Type B pancreatic cell (in vitro differentiated cells): ENCODE results near the gene LGI4. TPM values are rescaled to one million over a fixed set of nuclear protein-coding genes. Genes with fewer than 3 reads are reported as not detected.

Experiments used
- DNase-seq: peaks from one replicate; pipeline ENCODE4 v3.0.0; 2021; ENCODE audit warnings: mixed read lengths; ENCODE audit not compliant: unreplicated experiment; ENCODE audit errors: extremely low spot score
- H3K27ac Mint-ChIP-seq: 2 replicates; pipeline ENCODE4 v1.8.0; 2021; ENCODE audit warnings: mild to moderate bottlenecking, mixed read lengths
- H3K27me3 Mint-ChIP-seq: 2 replicates; pipeline ENCODE4 v1.8.0; 2021; ENCODE audit warnings: mixed read lengths
- H3K36me3 Mint-ChIP-seq: 2 replicates; pipeline ENCODE4 v1.8.0; 2021; ENCODE audit warnings: mixed read lengths
- H3K4me1 Mint-ChIP-seq: one replicate; pipeline ENCODE4 v1.8.0; 2021; ENCODE audit warnings: mixed read lengths; ENCODE audit not compliant: unreplicated experiment
- H3K4me3 Mint-ChIP-seq: 2 replicates; pipeline ENCODE4 v1.8.0; 2021; ENCODE audit warnings: mild to moderate bottlenecking, mixed read lengths
- H3K9me3 Mint-ChIP-seq: 2 replicates; pipeline ENCODE4 v1.8.0; 2021; ENCODE audit warnings: mixed read lengths
- total RNA-seq: library from RNA; stranded (reverse); gene quantifications from 2 replicates; pipeline ENCODE4 v1.2.1, GENCODE V29; 2021; ENCODE audit warnings: low replicate concordance
- TF ChIP-seq, protein P1 (sequence below): fragments of 200-600 bp; sonication (generic); conservative IDR thresholded peaks from 2 replicates; pipeline ENCODE4 v1.5.0; 2021; ENCODE audit warnings: antibody characterized with exemption, mild to moderate bottlenecking

LGI4 gene
- total RNA-seq, 1 donor from 2014 or later, result 2.2 TPM

DNA sequence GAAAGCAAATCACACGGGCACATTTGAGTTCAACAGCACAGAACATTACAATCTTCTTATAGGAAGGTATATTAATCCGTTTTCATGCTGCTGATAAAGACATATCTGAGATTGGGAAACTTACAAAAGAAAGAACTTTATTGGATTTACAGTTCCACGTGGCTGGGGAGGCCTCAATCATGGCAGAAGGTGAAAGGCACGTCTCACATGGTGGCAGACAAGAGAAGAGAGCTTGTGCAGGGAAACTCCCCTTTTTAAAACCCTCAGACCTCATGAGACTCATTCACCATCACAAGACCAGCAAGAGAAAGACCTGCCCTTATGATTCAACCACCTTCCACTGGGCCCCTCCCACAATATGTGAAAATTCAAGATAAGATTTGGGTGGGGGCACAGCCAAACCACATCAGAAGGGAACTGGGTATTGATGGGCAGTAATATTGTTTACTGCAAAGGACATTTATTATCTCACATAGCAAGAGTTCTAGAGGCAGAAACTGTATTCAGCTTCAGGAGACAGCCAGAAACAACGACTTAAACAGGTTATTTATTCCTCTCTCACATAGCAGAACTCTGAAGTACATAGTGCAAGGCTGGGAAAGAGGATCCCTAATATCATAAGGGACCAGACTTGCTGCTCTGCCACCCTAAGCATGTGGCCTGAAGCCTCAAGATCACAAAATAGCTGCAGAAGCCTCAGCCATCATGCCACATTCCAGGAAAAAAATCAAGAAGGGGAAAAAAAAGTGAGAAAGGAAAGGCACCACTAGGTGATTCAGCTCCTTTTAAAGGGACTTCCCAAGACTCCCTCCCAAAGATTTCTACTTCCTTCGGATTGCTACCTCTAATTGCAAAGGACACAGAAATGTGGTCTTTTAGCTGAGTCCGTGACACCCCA, 42.8 kb upstream of the LGI4 start:
- Mint-ChIP-seq H3K9me3 (peaks cover 4% of the 10 kb centered on the region), H3K4me1 (peaks cover 5% of the 10 kb centered on the region), H3K27me3 (peaks cover 5% of the 10 kb centered on the region), H3K27ac (no peak overlapping the region), H3K4me3 (no peak overlapping the region), H3K36me3 (no peaks in the 10 kb centered on the region)
- TF ChIP-seq, protein P1, sequence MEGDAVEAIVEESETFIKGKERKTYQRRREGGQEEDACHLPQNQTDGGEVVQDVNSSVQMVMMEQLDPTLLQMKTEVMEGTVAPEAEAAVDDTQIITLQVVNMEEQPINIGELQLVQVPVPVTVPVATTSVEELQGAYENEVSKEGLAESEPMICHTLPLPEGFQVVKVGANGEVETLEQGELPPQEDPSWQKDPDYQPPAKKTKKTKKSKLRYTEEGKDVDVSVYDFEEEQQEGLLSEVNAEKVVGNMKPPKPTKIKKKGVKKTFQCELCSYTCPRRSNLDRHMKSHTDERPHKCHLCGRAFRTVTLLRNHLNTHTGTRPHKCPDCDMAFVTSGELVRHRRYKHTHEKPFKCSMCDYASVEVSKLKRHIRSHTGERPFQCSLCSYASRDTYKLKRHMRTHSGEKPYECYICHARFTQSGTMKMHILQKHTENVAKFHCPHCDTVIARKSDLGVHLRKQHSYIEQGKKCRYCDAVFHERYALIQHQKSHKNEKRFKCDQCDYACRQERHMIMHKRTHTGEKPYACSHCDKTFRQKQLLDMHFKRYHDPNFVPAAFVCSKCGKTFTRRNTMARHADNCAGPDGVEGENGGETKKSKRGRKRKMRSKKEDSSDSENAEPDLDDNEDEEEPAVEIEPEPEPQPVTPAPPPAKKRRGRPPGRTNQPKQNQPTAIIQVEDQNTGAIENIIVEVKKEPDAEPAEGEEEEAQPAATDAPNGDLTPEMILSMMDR, result no peak
- no peak for DNase-seq

DNA sequence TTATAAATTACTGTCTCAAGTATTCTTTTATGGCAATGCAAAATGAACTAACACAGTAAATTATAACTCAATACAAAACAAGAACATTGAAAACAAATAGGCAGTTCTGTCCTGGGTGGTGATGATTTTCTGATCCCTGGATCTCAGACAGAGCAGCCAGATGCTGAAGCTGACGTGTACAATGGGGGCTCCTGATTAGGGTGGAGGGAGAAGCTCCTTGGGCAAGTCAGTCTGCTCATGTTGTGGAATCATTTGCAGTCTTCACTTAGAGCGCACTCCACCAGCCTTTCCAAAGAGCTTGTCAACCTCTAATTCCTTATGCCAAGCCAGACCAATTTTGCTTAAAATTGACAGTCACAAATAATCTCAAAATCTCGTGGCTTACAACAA, 41.3 kb upstream of the LGI4 start:
- Mint-ChIP-seq H3K9me3 (peaks cover 4% of the 10 kb centered on the region), H3K27ac (no peak overlapping the region), H3K4me1 (peaks cover 5% of the 10 kb centered on the region), H3K36me3 (no peaks in the 10 kb centered on the region), H3K4me3 (no peak overlapping the region), H3K27me3 (peaks cover 5% of the 10 kb centered on the region)
- TF ChIP-seq, protein P1, result no peak
- DNase-seq, result no peak

DNA sequence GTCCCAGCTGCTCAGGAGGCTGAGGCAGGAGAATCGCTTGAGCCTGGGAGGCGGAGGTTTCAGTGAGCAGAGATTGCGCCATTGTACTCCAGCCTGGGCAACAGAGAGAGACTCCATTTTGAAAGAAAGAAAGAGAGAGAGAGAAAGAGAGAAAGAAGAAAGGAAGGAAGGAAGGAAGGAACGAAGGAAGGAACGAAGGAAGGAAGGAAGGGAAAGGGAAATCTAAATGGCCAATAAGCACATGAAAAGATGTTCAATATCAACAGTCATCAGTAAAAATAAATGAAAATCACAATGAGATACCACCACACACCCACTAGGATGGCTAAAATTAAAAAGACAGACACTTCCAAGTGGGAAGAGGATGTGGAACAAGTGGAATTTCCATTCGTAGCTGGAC, 39.4 kb upstream of the LGI4 start:
- Mint-ChIP-seq H3K27ac (no peak overlapping the region), H3K4me3 (no peak overlapping the region), H3K27me3 (peaks cover 4% of the 10 kb centered on the region), H3K4me1 (peaks cover 5% of the 10 kb centered on the region), H3K9me3 (peaks cover 4% of the 10 kb centered on the region), H3K36me3 (no peaks in the 10 kb centered on the region)
- no peak for DNase-seq
- TF ChIP-seq, protein P1, result no peak

DNA sequence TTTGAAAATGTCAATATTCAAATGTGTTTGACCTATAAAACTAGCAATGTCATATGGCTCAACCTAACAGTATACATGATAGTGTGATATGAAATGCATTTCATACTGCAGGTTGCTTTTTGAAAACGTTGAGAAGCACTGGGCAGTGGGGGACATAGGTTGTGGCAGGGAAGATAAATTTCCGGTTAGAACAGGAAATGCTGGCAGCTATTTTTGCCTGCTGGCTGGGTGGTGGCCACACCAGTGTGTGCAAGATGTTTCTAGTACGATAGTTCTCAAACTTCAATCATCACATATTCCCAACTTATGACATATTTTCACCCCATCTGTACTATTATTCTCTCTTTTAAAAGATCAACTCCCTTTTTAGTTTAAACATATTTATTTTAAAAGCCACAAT, 36.9 kb upstream of the LGI4 start:
- Mint-ChIP-seq H3K27ac (no peak overlapping the region), H3K9me3 (no peaks in the 10 kb centered on the region), H3K4me3 (no peak overlapping the region), H3K36me3 (peaks cover 1% of the 10 kb centered on the region), H3K27me3 (no peaks in the 10 kb centered on the region), H3K4me1 (peaks cover 10% of the 10 kb centered on the region)
- TF ChIP-seq, protein P1, result no peak
- no peak for DNase-seq

DNA sequence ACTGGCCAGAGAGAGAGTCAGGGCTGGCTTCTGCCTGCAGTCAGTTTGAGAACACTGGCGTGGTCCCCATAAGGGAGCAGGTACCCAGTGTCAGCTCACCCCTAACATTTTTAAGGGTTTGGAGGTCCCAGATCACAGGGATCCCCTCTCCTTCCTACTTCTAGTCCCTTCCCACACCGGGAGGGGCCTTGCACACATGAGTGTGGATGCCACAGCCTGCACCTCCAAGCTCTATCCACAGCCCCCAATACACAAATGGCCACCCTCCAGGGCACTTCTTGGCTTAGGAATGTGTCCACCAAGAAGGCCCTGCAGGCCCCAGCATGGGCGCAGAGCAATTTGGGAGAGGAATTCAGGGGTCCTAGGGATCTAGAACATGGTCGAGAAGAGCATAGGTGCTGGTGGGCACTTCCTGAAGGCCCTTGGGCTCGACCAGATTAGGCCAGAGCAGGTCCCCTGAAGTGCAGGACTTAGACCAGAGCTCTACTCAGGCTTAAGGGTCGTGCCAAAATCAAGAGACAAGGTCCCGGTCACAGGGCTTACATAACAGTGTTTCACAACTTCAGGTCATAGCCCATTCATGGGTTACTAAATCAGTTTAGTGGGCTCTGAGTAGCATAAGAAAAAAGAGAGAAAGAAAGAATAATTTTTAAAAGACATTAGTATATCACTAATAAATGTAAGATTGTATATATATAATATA, 35.7 kb upstream of the LGI4 start:
- Mint-ChIP-seq H3K36me3 (peaks cover 5% of the 10 kb centered on the region), H3K4me1 (peaks cover 6% of the 10 kb centered on the region), H3K4me3 (no peak overlapping the region), H3K27me3 (no peaks in the 10 kb centered on the region), H3K27ac (no peak overlapping the region), H3K9me3 (peaks cover 5% of the 10 kb centered on the region)
- no peak for DNase-seq
- TF ChIP-seq, protein P1, result no peak
